ENCODE measurements around the gene PRSS37.
"Not testable (repeated sequence)": the region's sequence is repeated elsewhere in the genome, so short reads cannot be mapped to it uniquely, and the experiment has no call there.

PRSS37 gene

DNA sequence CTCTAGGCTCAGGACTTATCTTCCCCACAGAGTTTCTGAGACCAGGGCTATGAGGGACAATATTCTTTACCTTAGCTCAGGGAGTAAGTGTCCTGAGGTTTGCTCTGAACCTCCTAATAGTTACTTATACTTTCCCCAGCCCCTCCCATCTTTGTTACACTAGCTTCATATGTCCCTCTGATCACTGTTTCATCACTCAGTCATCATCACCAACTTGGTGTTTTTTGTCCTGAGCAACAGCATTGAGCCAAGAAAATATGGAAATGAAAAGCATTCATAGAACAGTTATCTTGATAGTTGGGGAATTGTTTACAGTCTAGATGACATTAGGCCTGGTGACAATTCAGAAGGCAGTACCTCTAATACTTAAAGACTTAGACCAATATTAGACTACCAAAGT lies at the start of gene PRSS37:
PRSS37 (minus strand) TSS at position 101 of the 400 bp plus-strand sequence. CDS start 436 bp downstream, outside the sequence.
- no peak for FAIRE-seq

DNA sequence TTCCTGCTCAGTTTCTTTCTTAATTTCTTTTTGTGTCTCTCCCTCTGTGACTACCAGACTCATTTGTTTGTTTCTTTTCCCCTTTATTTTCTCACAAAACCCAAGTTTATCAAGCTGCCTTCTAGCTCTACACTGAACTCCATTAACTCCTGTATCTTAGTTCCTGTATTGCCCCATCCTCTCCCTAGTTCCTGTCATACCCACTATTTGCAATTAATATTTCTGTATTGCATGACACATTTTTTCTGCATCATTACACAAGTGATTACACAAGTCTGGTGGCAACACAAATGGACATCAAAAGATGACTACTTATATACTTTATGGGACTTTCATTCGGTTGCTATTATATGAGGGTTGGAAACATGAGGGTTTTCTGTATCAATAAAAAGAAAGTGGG lies 48.0 kb upstream of the PRSS37 start:
- FAIRE-seq = no peak

- FAIRE-seq = no peak
Measured at GRCh38 chr7:141884539-141885225, 43.4 kb upstream of the PRSS37 start.

- no peak for FAIRE-seq
Measured at GRCh38 chr7:141880960-141881359, 39.7 kb upstream of the PRSS37 start.

GRCh38 chr7:141877365-141877764 lies 36.1 kb upstream of the PRSS37 start:
- no peak for FAIRE-seq

DNA sequence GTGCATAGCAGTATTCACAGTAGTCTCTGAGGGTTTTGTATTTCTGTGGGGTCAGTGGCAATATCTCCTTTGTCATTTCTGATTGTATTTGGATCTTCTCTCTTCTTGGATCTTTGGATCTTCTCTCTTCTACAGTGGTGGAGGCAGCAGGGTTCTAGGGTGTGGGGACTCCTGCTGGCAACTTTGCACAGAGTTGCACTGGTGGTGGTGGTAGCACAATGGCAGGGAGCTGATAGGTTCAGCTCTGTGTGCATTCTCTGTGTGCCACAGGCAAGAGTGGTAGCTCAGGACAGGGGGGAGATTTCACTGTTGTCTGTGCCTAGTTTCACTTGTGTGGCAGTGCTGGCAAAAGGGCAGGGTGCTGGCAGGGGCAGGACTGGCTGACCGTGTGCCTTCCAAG lies 35.1 kb upstream of the PRSS37 start:
- no peak for FAIRE-seq

DNA sequence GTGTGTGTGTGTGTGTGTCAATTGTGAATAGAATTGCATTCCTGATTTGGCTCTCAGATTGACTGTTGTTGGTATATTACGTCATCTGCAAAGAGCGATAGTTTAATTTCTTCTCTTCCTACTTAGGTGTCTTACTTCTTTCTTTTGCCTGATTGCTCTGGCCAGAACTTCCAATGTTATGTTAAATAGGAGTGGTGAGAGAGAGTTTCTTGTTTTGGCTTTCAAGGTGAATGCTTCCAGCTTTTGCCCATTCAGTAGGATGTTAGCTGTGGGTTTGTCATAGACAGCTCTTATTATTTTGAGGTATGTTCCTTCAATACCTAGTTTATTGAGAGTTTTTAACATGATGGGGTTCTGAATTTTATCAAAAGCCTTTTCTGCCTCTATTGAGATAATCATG lies 34.2 kb upstream of the PRSS37 start:
- no peak for FAIRE-seq

DNA sequence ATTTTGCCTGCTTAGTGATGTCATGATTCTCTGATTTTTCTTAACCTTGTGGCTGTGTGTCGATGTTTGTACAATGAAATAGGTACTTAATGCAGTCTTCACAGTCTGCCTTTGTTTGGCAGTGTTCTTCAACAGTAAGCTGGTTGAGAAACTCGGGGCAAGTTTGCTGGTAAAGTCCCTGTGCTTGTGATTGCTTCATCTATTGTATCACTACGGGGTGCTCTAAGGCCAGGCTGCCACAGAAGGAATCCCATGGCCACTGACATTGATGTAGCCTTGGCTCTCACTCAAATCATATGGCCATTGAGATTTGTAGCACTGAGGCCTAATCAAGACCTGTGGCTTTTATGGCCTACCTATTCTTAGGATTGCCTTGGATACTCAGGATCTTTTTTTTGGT lies 33.5 kb upstream of the PRSS37 start:
- no peak for FAIRE-seq

- FAIRE-seq = no peak
Measured at GRCh38 chr7:141872931-141873330, 31.6 kb upstream of the PRSS37 start.

GRCh38 chr7:141866974-141867373 lies 25.7 kb upstream of the PRSS37 start:
- FAIRE-seq = no peak

- no peak for FAIRE-seq
Measured at GRCh38 chr7:141864765-141865447, 23.6 kb upstream of the PRSS37 start.

- no peak for FAIRE-seq
Measured at GRCh38 chr7:141860207-141860606, 18.9 kb upstream of the PRSS37 start.

DNA sequence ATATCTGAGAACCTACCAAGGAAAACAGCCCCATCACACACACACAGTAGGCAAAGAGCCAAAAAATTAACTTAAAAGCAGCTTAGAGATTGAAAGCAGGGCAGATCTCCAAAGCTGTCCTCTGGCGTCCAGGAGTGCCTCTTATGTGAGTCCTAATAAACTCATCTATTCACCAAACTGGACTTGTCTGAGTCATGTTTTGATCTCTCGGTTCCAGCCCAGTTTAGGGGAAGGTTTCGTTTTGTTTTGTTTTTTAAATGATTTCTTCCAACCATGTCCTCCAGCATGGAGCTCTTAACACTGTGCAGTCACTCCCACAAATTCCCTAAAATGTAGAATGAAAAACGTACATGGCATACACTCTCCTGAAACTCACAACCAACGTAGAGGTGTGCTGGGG lies 6.7 kb upstream of the PRSS37 start:
- FAIRE-seq = no peak

GRCh38 chr7:141844256-141844655 lies 3.0 kb upstream of the PRSS37 start:
- no peak for FAIRE-seq

DNA sequence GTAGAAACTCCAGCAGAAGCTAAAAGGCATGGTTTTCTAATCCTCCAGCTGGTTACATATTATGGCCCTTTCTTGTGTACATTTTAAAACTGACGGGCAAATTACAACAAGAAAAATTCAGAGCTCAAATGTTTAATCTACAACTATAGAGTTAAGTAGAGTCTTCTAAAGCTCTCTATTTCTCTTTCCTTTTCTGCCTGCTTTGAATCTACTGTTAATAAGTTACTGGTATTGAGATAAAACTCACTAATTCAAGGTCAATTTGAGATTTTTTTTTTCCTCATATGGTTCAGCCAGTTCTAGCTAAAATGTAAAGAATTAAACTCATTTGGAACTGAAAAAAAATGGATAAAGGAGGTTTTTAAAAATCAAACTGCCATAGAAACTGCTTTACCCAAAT lies 1.6 kb upstream of the PRSS37 start:
- no peak for FAIRE-seq

DNA sequence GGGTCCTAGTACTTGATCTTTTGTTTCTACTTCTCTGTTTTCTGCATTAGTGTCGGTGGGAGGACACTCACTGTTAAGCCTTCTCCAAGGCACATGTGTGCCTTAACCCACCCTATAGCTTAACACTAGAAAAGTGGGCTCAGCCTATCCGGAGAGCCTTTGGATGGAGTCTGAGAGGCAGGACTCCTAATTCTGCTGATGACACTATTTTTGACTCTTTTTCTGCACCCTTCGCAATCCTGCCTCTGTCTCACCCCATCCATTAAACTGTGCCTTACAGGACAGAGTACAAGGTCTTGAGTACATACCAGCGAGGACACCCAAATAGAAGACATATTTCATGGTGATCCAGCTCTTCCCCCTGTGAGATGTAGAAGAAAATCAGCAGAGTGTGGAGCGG lies 577 bp downstream of the PRSS37 start:
- no peak for FAIRE-seq

DNA sequence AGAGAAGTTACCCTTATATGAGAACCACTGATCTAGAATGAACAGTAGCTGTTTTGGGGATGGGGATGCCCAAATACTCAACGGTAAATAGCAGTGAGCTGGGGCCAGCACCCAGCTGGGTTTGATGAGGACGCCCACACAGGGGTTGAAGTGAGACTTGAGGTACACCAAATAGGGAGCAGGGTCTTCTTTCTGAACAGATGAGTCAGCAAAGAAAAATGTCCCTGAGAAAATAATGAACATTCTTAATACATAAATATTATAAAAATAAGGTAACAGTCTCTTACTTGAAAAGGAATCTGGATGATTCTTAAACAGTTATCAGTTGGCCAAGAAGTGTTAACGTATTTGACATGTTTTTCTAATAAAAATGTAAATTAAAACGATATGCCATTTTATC lies 2.0 kb downstream of the PRSS37 start:
- no peak for FAIRE-seq

- FAIRE-seq = no peak
Measured at GRCh38 chr7:141838581-141838980, 2.7 kb downstream of the PRSS37 start.

DNA sequence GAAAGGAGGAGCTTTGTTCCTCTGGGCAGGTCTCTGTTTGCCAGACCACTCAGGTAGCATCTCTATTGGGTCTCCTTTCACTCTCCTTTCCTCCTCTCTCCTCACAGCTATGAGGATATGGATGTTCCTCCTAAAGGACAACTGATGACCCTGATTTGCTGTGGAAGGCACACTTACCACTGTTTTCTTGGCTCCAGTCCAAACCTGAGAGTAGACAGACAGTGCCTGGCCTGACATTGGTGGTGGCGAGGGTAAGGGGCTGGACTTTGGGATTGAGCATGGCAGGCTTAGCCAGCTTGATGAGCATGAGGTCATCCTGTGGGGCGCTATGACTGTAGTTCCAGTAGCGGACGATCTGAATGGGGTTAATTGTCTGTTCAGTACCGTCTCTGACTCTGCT lies 3.6 kb downstream of the PRSS37 start:
- no peak for FAIRE-seq

GRCh38 chr7:141822432-141822831 lies 18.9 kb downstream of the PRSS37 start:
- not testable (repeated sequence) for FAIRE-seq

DNA sequence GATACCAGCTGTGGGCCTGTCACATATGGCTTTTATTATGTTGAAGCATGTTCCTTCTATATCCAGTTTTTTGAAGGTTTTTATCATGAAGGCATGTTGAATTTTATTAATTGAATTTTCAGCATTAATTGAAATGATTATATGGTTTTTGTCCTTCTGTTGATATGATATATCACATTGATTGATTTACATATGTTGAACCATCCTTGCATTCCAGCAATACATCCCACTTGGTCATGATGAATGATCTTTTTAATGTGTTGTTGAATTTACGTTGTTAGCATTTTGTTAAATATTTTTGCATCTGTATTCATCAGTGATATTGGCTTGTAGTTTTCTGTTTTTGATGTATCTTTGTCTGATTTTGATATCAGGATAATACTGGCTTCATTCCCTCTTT lies 21.2 kb downstream of the PRSS37 start:
- no peak for FAIRE-seq

DNA sequence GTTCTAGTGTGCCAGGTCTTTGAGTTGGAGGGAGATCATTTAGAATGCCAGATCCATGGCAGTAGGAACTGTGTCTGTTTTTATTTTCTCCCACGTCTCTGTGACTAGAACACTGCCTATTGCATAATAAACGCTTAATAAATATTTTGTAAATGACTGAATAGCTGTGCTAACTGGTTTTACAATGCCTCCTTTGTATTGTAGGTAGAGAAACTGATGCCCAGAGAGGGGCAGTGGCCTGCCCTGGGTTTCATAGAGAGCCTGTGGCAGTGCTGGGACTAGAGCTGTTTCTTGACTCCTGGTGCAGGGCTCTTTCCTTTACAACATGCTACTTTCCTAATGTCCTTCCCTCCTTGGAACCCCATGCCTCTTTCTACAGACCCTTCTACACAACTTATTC lies 48.8 kb downstream of the PRSS37 start:
- no peak for FAIRE-seq

DNA sequence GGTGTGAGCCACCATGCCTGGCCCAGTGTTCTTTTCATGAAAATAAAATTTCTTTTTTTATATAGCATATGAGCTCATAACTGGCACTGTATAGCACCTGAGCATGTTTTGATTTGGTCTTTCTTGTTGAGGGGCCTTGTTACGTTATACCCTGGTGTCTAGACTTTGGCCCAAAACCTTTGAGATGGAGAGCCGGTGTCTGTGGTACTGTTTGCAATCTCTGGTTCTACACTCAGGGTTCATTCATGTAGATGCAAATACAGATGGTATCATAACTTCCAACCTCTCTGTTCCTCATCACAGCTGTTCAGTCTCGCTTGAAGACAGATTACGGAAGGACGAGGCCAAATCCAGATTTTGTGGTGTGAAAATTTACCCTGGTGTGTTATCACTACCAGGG lies 51.4 kb downstream of the PRSS37 start, which contains the start of gene TAS2R5:
TAS2R5 (plus strand) TSS at position 301 of the 400 bp plus-strand sequence. CDS start 145 bp downstream, outside the sequence.
- FAIRE-seq = no peak

DNA sequence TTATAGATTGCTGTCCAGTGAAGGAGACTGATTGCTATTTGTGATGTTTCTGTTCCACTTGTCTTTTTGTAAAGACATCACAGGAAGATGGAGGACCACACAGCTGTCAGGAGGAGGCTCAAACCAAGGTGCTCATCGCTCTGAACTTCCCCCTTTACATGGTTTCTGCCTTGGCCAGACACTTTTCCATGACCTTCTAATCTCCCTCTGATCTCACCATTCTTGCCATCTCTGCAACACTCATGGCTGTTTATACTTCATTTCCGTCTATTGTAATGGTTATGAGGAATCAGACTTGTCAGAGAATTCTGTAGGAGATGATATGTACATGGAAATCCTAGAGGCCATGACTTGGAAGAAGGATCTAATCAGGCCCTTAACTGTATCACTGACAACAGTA lies 53.0 kb downstream of the PRSS37 start:
- no peak for FAIRE-seq
